Stomach (tissue), 4 donors: ENCODE data around the gene UTS2B.

Source experiments
- CTCF ChIP-seq, 7 experiments: fragments of 450-650 bp in 4 of 7; fragments of 200-600 bp in 3 of 7; sonication (generic) in 3 of 7; IDR thresholded peaks; one replicate each; pipeline ENCODE4 v1.5.1; 2016 to 2019; ENCODE audit warnings: antibody characterized with exemption in 7 of 7, control low read depth in 2 of 7, mild to moderate bottlenecking in 1 of 7
- POLR2A ChIP-seq, 4 donors: fragments of 450-650 bp; IDR thresholded peaks; one replicate each; pipeline ENCODE4 v1.6.1; 2016; ENCODE audit warnings: antibody characterized with exemption in 4 of 4, control low read depth in 2 of 4, mild to moderate bottlenecking in 1 of 4, moderate library complexity in 1 of 4

GRCh38 chr3:191373327-191373726 is 43.0 kb upstream of the UTS2B start:
- TF ChIP-seq CTCF (IDR thresholded peaks at IDR 0.05) = no peak
- TF ChIP-seq POLR2A (IDR thresholded peaks at IDR 0.05) = no peak
